ENCODE measurements around the gene TMEM212.
"Not testable (repeated sequence)": the region's sequence is repeated elsewhere in the genome, so short reads cannot be mapped to it uniquely, and the experiment has no call there.

TMEM212 gene

DNA sequence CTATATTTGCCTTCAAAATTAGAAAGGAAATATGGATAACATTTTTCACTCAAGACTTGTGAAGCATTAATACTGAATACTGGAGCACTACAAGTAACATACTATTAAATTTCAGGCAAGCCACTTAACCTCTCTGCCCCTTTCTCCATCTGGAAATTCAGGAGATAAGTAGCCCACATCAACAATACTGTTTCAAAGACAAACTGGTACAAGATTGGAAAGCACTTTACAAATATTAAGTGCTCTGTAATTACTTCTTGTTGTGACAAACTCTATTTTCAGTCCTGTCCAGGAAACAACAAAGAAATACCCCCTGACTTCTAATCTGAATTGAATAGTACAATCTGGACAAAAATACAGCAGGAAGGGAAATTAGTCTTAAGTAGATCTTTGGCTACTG, 49.3 kb downstream of the TMEM212 start:
- DNase-seq (ENCODE audit: low spot score) = no peak

- DNase-seq (ENCODE audit: low spot score) = no peak
Measured at GRCh38 chr3:171895291-171895690, 52.1 kb downstream of the TMEM212 start.

DNA sequence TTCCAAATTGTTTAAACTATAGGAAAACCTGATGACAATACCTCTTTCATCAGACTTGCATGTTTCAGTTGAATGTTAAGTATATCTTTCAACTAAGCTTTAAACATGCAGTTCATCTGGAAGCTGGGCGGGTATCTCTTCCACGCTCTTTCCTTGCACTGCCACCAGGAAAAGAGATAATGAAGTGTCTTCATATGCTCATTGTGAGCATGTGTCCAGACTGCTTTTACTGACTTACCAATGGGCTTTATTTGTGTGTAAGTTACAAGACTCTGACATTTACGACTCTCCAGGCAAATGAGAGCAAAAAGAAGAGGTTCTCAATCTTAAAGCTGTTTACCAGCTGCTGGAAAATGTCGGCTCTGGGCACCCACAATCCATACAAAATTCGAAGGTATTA, 52.8 kb downstream of the TMEM212 start:
- DNase-seq (ENCODE audit: low spot score) = no peak

GRCh38 chr3:171896316-171896715, 53.2 kb downstream of the TMEM212 start:
- no peak for DNase-seq (ENCODE audit: low spot score)

DNA sequence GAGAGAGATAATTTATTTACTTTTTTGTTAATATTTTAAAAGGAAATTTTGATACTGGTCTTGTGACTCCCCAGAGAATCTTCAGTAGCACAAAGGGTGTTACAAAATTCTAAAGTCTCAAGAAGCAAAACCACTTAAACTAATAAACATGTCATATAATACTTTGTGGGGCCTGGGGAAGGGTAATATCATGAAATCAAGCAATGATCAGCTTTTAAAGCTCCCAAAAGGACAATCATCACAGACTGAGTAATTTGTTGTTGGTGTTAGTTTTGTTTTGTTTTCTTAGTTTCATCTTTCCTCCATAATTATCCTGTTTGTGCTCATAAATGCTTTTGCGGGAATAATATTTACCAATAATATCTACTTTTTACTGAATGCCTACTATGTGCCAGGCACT, 55.0 kb downstream of the TMEM212 start:
- no peak for DNase-seq (ENCODE audit: low spot score)

GRCh38 chr3:171900446-171900845, 57.3 kb downstream of the TMEM212 start:
- DNase-seq (ENCODE audit: low spot score) = no peak

DNA sequence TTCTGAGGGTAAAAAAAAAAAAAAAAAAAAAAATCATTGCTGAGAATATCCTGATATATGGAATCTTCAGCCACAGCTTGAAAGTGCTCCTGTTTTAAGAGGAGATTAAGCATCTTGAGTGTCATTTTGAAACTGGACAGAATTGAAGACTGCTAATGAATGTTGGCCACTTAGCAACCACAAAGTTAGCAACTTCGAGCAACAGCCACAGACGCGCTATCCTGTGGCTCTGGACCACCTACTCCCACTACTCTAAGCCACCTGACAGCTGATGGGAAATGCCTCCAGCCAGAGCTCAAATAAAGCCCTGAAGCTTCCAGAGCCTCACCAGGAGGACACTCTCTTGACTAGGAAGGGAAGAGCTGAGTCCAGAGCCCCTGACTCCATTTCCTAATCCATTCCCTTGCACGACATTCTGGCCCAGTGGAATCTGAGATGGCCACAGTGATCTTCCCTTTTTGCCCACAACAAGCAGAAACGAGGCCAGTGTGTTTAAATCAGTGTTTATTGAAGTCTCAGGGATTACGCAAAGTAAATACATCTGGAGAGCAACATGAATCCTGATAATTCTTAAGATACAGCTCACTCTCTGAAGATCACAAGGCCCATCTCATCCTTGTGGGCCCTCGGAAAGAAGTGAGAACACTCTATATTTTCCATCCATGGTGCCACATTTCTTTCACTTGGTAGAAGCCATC, 58.6 kb downstream of the TMEM212 start:
- no peak for DNase-seq (ENCODE audit: low spot score)

DNA sequence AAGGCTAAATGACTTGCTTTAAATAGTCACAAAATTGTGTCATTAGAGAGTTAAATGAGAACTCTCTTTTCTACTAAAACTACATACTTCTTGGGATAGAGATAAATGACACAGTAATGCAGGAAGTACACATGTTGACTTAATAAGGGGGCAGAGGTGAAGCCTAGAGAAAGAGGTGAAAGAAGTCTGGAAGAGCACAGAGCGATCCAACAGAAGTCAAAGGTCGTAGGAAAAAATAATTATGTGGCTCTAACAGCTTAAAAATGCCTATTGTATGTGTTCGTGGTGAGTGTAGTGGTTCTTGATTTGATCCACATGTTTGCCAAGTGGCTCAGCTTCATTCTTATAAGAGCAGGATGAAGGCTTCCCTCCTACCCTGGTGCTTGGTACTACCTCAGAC, 61.7 kb downstream of the TMEM212 start:
- DNase-seq (ENCODE audit: low spot score) = no peak

DNA sequence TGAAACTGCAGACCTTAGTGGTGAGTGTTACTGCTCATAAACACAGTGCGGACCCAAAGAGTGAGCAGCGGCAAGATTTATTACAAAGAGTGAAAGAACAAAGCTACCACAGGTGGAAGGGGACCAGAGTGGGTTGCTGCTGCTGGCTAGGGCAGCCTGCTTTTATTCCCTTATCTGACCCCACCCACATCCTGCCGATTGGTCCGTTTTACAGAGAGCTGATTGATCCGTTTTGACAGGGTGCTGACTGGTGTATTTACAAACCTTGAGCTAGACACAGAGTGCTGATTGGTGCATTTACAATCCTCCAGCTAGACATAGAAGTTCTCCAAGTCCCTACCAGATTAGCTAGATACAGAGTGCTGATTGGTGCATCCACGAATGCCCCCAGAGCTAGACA, 63.4 kb downstream of the TMEM212 start:
- not testable (repeated sequence) for DNase-seq (ENCODE audit: low spot score)

- DNase-seq (ENCODE audit: low spot score) = no peak
Measured at GRCh38 chr3:171906951-171907676, 64.0 kb downstream of the TMEM212 start.

DNA sequence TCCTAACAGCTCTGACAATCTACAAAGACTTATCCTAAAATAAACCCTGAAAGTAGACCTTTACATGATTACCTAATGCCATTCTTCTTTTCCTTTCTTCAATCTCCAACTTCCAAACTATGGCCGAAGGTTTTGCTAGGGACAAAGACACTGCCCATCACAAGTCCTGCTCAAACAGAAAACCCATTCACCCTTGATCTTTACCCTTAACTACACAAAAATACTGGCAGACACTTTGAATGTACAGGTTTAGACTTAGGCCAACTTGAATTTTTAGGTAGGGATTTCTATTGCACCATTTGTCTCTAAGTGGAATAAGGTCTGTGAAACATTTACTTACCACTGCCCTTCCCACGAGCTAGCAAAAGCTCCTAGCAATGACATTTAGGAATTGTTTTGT, 64.6 kb downstream of the TMEM212 start:
- DNase-seq (ENCODE audit: low spot score) = no peak

DNA sequence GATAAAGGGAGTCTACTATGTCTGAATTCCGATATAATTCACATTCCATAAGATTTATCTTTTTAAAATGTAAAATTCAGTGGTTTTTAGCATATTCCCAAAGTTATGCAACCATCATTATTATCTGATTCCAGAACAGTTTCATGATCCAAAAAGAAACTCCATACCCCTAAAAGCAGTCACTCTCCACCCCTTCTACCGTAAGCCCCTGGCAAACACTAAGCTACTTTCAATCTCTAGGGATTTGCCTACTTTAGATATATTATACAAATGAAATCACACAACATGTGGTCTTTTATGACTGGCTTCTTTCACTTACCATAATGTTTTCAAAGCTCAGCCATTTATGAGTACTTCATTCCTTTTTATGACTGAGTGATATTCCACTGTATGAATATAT, 65.6 kb downstream of the TMEM212 start:
- DNase-seq (ENCODE audit: low spot score) = no peak

Measured in cerebellar cortex (tissue), 1 donor.